H1 (cell line): ENCODE measurements around the gene EEF1A2. TPM values are rescaled to one million over a fixed set of nuclear protein-coding genes. Genes with fewer than 3 reads are reported as not detected.
A peak's percentile ranks its signal among the peaks of the same experiment; 100 is the strongest.

Source experiments
- CTCF ChIA-PET: fragments of 300-600 bp; sonication (Branson Sonifier 250); formaldehyde crosslinking; loops from one replicate; lab custom pipeline; 2021; ENCODE audit not compliant: partially characterized antibody; lab: Charles Lee
- POLR2A ChIA-PET: fragments of 300-600 bp; sonication (Branson Sonifier 250); formaldehyde crosslinking; loops from one replicate; lab custom pipeline; 2021; ENCODE audit warnings: inconsistent platforms; ENCODE audit not compliant: partially characterized antibody; lab: Charles Lee
- DNase-seq, 2 experiments: peaks; one replicate each; pipeline versions ENCODE4 v3.0.0 to v3.0.0-alpha.2; 2010 to 2022; ENCODE audit warnings: low spot score in 2 of 2, low read depth in 1 of 2, mixed read lengths in 1 of 2
- FAIRE-seq: peaks from 2 replicates; lab custom pipeline; 2011; peaks lifted over from hg19 to GRCh38; lab: Jason Lieb, UNC
- H2AFZ ChIP-seq: 2 replicates; pipeline ENCODE4 v1.8.1; 2012; ENCODE audit warnings: low read length, inconsistent platforms
- H2AK5ac ChIP-seq: 2 replicates; pipeline ENCODE4 v1.6.1; 2013; ENCODE audit warnings: low read depth, low read length
- H2BK120ac ChIP-seq: replicated peaks from 2 replicates; pipeline ENCODE3; 2013; ENCODE audit warnings: low read depth, low read length, inconsistent platforms
- H2BK12ac ChIP-seq: 2 replicates; pipeline ENCODE4 v1.6.1; 2013; ENCODE audit warnings: low read depth, low read length
- H2BK15ac ChIP-seq: 2 replicates; pipeline ENCODE4 v1.6.1; 2013; ENCODE audit warnings: low read length
- H2BK20ac ChIP-seq: 2 replicates; pipeline ENCODE4 v1.6.1; 2013; ENCODE audit warnings: low read length
- H2BK5ac ChIP-seq: 2 replicates; pipeline ENCODE4 v1.6.1; 2013; ENCODE audit warnings: low read depth, low read length
- H3K14ac ChIP-seq: 2 replicates; pipeline ENCODE4 v1.6.1; 2013; ENCODE audit warnings: inconsistent platforms; ENCODE audit not compliant: insufficient read length
- H3K18ac ChIP-seq: 2 replicates; pipeline ENCODE4 v1.6.1; 2013; ENCODE audit warnings: low read length; ENCODE audit errors: extremely low read depth
- H3K23ac ChIP-seq: 2 replicates; pipeline ENCODE4 v1.6.1; 2013; ENCODE audit warnings: inconsistent platforms; ENCODE audit not compliant: insufficient read length
- H3K23me2 ChIP-seq: 2 replicates; pipeline ENCODE4 v1.6.1; 2013; ENCODE audit warnings: low read depth, low read length
- H3K27ac ChIP-seq: 2 replicates; pipeline ENCODE4 v1.6.1; 2011; ENCODE audit warnings: low read depth, low read length, inconsistent platforms
- H3K27me3 ChIP-seq, 4 experiments: replicated peaks in 1 of 4; 1 replicate in 1 of 4; 2 replicates in 3 of 4; pipeline versions ENCODE4 v1.6.1 to v1.8.1; 2011 to 2013; ENCODE audit warnings: low read length in 3 of 4, mild to moderate bottlenecking in 3 of 4, inconsistent platforms in 2 of 4, mixed read lengths in 2 of 4, moderate library complexity in 1 of 4; ENCODE audit not compliant: control insufficient read depth in 3 of 4, insufficient read depth in 3 of 4; ENCODE audit errors: extremely low read depth in 1 of 4
- H3K36me3 ChIP-seq, 4 experiments: 2 replicates each; pipeline versions ENCODE4 v1.6.1 to v1.8.1; 2011 to 2013; ENCODE audit warnings: mild to moderate bottlenecking in 4 of 4, low read length in 3 of 4, moderate library complexity in 2 of 4, control low read depth in 1 of 4, inconsistent platforms in 1 of 4; ENCODE audit not compliant: insufficient read depth in 4 of 4, control insufficient read depth in 2 of 4
- H3K4ac ChIP-seq: replicated peaks from 2 replicates; pipeline ENCODE3; 2013; ENCODE audit warnings: low read length, low read depth, mixed read lengths, inconsistent platforms; ENCODE audit not compliant: insufficient read length
- H3K4me1 ChIP-seq, 4 experiments: replicated peaks in 1 of 4; 1 replicate in 1 of 4; 2 replicates in 3 of 4; pipeline versions ENCODE4 v1.6.1 to v1.8.1; 2011 to 2013; ENCODE audit warnings: low read length in 3 of 4, inconsistent platforms in 2 of 4, mixed read lengths in 1 of 4; ENCODE audit not compliant: insufficient read depth in 4 of 4, control insufficient read depth in 3 of 4
- H3K4me2 ChIP-seq, 2 experiments: 2 replicates each; pipeline versions ENCODE4 v1.6.1 to v1.8.1; 2011 to 2013; ENCODE audit warnings: low read depth in 2 of 2, low read length in 2 of 2, control low read depth in 1 of 2, inconsistent platforms in 1 of 2, mild to moderate bottlenecking in 1 of 2; ENCODE audit not compliant: insufficient read depth in 1 of 2
- H3K4me3 ChIP-seq, 4 experiments: fragments of 200-600, 300-600 bp in 1 of 4; sonication (generic), shearing (Covaris generic), sonication (Bioruptor Twin) in 1 of 4; 2 replicates each; pipeline versions ENCODE4 v1.5.1 to v1.8.1; 2011 to 2016; ENCODE audit warnings: low read length in 4 of 4, low read depth in 3 of 4, control low read depth in 2 of 4, inconsistent platforms in 2 of 4, mild to moderate bottlenecking in 2 of 4, mixed read lengths in 1 of 4, moderate library complexity in 1 of 4; ENCODE audit not compliant: insufficient read depth in 2 of 4; ENCODE audit errors: extremely low read depth in 1 of 4
- H3K56ac ChIP-seq: replicated peaks from 2 replicates; pipeline ENCODE3; 2013; ENCODE audit warnings: low read depth, mild to moderate bottlenecking, mixed read lengths, low read length, inconsistent platforms; ENCODE audit not compliant: insufficient read length
- H3K79me1 ChIP-seq: 2 replicates; pipeline ENCODE4 v1.6.1; 2013; ENCODE audit warnings: low read depth, low read length, control low read depth
- H3K79me2 ChIP-seq, 2 experiments: 2 replicates each; pipeline versions ENCODE4 v1.6.1 to v1.8.1; 2012 to 2013; ENCODE audit warnings: low read length in 2 of 2, mild to moderate bottlenecking in 2 of 2, inconsistent platforms in 1 of 2; ENCODE audit not compliant: insufficient read depth in 2 of 2, control insufficient read depth in 1 of 2
- H3K9ac ChIP-seq, 4 experiments: replicated peaks in 1 of 4; 1 replicate in 1 of 4; 2 replicates in 3 of 4; pipeline versions ENCODE4 v1.6.1 to v1.8.1; 2011 to 2013; ENCODE audit warnings: low read depth in 3 of 4, low read length in 3 of 4, control low read depth in 2 of 4, mild to moderate bottlenecking in 2 of 4, moderate library complexity in 2 of 4, inconsistent platforms in 1 of 4; ENCODE audit errors: extremely low read depth in 1 of 4
- H3K9me3 ChIP-seq, 2 experiments: 2 replicates each; pipeline versions ENCODE4 v1.6.1 to v1.8.1; 2012 to 2013; ENCODE audit warnings: mild to moderate bottlenecking in 2 of 2, moderate library complexity in 2 of 2, control low read depth in 1 of 2, inconsistent platforms in 1 of 2, low read depth in 1 of 2, low read length in 1 of 2, mixed read lengths in 1 of 2; ENCODE audit not compliant: insufficient read depth in 2 of 2
- H4K20me1 ChIP-seq, 2 experiments: replicated peaks in 1 of 2; 2 replicates each; pipeline versions ENCODE3 to v1.8.1; 2011 to 2013; ENCODE audit warnings: inconsistent platforms in 2 of 2, low read length in 2 of 2, mild to moderate bottlenecking in 1 of 2; ENCODE audit not compliant: insufficient read depth in 2 of 2, control insufficient read depth in 1 of 2
- H4K5ac ChIP-seq: 2 replicates; pipeline ENCODE4 v1.6.1; 2013; ENCODE audit warnings: low read length, low read depth, mixed read lengths, inconsistent platforms; ENCODE audit not compliant: insufficient read length
- H4K8ac ChIP-seq: 2 replicates; pipeline ENCODE4 v1.8.0; 2013; ENCODE audit warnings: mild to moderate bottlenecking, moderate library complexity, low read length, inconsistent platforms; ENCODE audit not compliant: insufficient read depth; ENCODE audit errors: extremely low read depth
- H4K91ac ChIP-seq: replicated peaks from 2 replicates; pipeline ENCODE3; 2013; ENCODE audit warnings: low read length, mixed read lengths, inconsistent platforms; ENCODE audit not compliant: insufficient read length
- CHD2 ChIP-seq: IDR thresholded peaks from 2 replicates; pipeline ENCODE4 v1.6.1; 2012; ENCODE audit warnings: low read length, improper control_type of control experiment
- KDM5A ChIP-seq: fragments of 200-600 bp; IDR thresholded peaks from 2 replicates; pipeline ENCODE4 v1.7.1; 2012; ENCODE audit warnings: mild to moderate bottlenecking, low read length, inconsistent platforms, mixed read lengths
- PHF8 ChIP-seq: fragments of 200-600 bp; sonication (generic); conservative IDR thresholded peaks from 2 replicates; pipeline ENCODE4 v1.7.1; 2012; ENCODE audit warnings: low read depth, mild to moderate bottlenecking, inconsistent platforms, low read length, moderate library complexity
- POU5F1 ChIP-seq: IDR thresholded peaks from 2 replicates; pipeline ENCODE4 v1.6.1; 2011; ENCODE audit warnings: low read depth, mild to moderate bottlenecking, low read length, moderate library complexity
- RFX5 ChIP-seq: IDR thresholded peaks from 2 replicates; pipeline ENCODE4 v1.6.1; 2011; ENCODE audit warnings: low read depth, low read length, improper control_type of control experiment, borderline replicate concordance
- RNF2 ChIP-seq: fragments of 200-900, 300-1000 bp; sonication (generic); IDR thresholded peaks from 2 replicates; pipeline ENCODE4 v1.7.1; 2016; ENCODE audit warnings: borderline replicate concordance, low read depth, mild to moderate bottlenecking, antibody characterized with exemption, low read length; ENCODE audit not compliant: poor library complexity, severe bottlenecking; ENCODE audit errors: missing control alignments
- RXRA ChIP-seq: IDR thresholded peaks from 2 replicates; pipeline ENCODE4 v1.6.1; 2011; ENCODE audit warnings: low read depth, mild to moderate bottlenecking, low read length, moderate library complexity; ENCODE audit not compliant: insufficient read depth
- TBP ChIP-seq: IDR thresholded peaks from 2 replicates; pipeline ENCODE4 v1.6.1; 2011; ENCODE audit warnings: low read depth, low read length, improper control_type of control experiment
- WGBS, 2 experiments: shearing (Covaris generic) in 1 of 2; methylation state at CpG; one replicate each; pipeline versions ENCODE4 v1.1.6 to v1.1.7; 2013 to 2015; ENCODE audit warnings: low lambda C conversion rate in 2 of 2, mixed read lengths in 2 of 2, inconsistent platforms in 1 of 2, low coverage in 1 of 2, missing lambda C conversion rate in 1 of 2; ENCODE audit not compliant: insufficient replicate concordance in 2 of 2, insufficient coverage in 1 of 2, insufficient read length in 1 of 2; ENCODE audit errors: extremely low coverage in 1 of 2, missing lambda C conversion rate in 1 of 2; 5-methylcytosine and 5-hydroxymethylcytosine counted together
- polyA plus RNA-seq, 7 experiments: library from polyadenylated mRNA; depleted of rRNA in 3 of 7; stranded (reverse) in 5 of 7; unstranded in 2 of 7; fragments of >200 nt in 5 of 7; fragments of 200-250 nt in 2 of 7; gene quantifications; 1 replicate in 5 of 7; 2 replicates in 1 of 7; 4 replicates in 1 of 7; pipeline versions ENCODE4 v1.2.1 to v1.2.3, GENCODE V29; 2011 to 2013; ENCODE audit warnings: missing spikeins in 2 of 7, mixed read lengths in 2 of 7
- total RNA-seq: library from RNA; stranded (reverse); fragmentation: NEBNext Ultra II Directional; extraction: Animal tissue kit (Norgen Biotek cat#: 25700); gene quantifications from 2 replicates; pipeline ENCODE4 v1.2.1, GENCODE V29; 2021

EEF1A2 gene
- total and polyA plus RNA-seq, 2 of the 8 experiments (the other 6 are each of a cell fraction or from before 2014, with no cell fraction given) = 7.4 to 25.8 TPM

GRCh38 chr20:63445075-63445734 lies 53.7 kb downstream of the EEF1A2 start:
- Histone ChIP-seq H3K56ac (no peak overlapping the region), H2AFZ (no peak overlapping the region), H3K79me1 (peaks cover 19% of the 10 kb centered on the region), H3K36me3 (no peaks in the 10 kb centered on the region), H2AK5ac (no peak overlapping the region), H4K91ac (no peak overlapping the region), H4K8ac (peak overlapping the region; percentile 25; the same call in 1 of the 2 replicates), H3K27ac (no peak overlapping the region; the same call in 1 of the 2 replicates), H2BK5ac (no peak overlapping the region), H3K9me3 (no peaks in the 10 kb centered on the region; a peak in 1 of 4 replicates), H3K23ac (no peak overlapping the region), H3K79me2 (peaks cover 0 to 37% of the 10 kb centered on the region in 2 experiments; a peak in 2 of 4 replicates), H3K18ac (no peak overlapping the region), H4K5ac (no peak overlapping the region), H2BK12ac (no peak overlapping the region), H3K4me3 (no peak overlapping the region), H4K20me1 (peaks cover 2 to 27% of the 10 kb centered on the region in 2 experiments), H3K23me2 (peaks cover 13% of the 10 kb centered on the region; the same call in 1 of the 2 replicates), H3K27me3 (no peaks in the 10 kb centered on the region), H2BK20ac (no peak overlapping the region), H3K4me1 (peaks cover 0 to 13% (median 6%) of the 10 kb centered on the region in 4 experiments; a peak in 3 of 7 replicates), H2BK120ac (no peak overlapping the region), H2BK15ac (no peak overlapping the region), H3K9ac (no peak overlapping the region), H3K4ac (no peak overlapping the region), H3K4me2 (no peak overlapping the region), H3K14ac (no peak overlapping the region)
- DNase-seq (no peak), FAIRE-seq (no peak)
- ChIA-PET POLR2A (no interaction called here), CTCF (interaction anchor here (0.8 to 1.6 kb wide), 9 partner anchors 8 to 449 kb away, joined by 3 to 7 read pairs (median 4); partner anchors contain the start of gene BIRC7)
- 89% methylated on average over 13 of the region's 15 CpGs; no CpG with 5 or more reads in 1 of the 2 experiments for WGBS, 2 experiments
- TF ChIP-seq KDM5A (no peak), CHD2 (no peak), RXRA (no peak), RFX5 (no peak), POU5F1 (no peak), RNF2 (no peak), PHF8 (no peak), TBP (no peak)
